Measurements from ENCODE around the gene AUTS2. TPM values are rescaled to one million over a fixed set of nuclear protein-coding genes. Genes with fewer than 3 reads are reported as not detected.

AUTS2 gene
- total RNA-seq, 1 experiment from 2014 or later: 38.5 TPM

- H3K4me1 ChIP-seq (ENCODE audit: low read length): peaks cover 29% of the 10 kb centered on the region
- no peaks in the 10 kb centered on the region for H4K20me1 ChIP-seq (ENCODE audit: insufficient read depth, low read depth, low read length)
Measured at GRCh38 chr7:70608229-70608628, 1010.0 kb downstream of the AUTS2 start.

GRCh38 chr7:70612811-70613210, 1014.5 kb downstream of the AUTS2 start:
- Histone ChIP-seq H2AFZ (ENCODE audit: low read length) (peak overlapping the region; percentile 7; the same call in 1 of the 2 replicates), H3K4me2 (ENCODE audit: low read depth, low read length, poor library complexity, severe bottlenecking) (peak overlapping the region; percentile 76), H4K20me1 (ENCODE audit: insufficient read depth, low read depth, low read length) (no peaks in the 10 kb centered on the region; the same call in 1 of the 2 replicates), H3K4me3 (ENCODE audit: low read length) (peak overlapping the region; percentile 61), H3K79me2 (ENCODE audit: low read length) (no peaks in the 10 kb centered on the region), H3K9me2 (replicated peaks; ENCODE audit: insufficient read depth, low read length) (no peaks in the 10 kb centered on the region), H3K36me3 (ENCODE audit: insufficient read depth, low read length) (no peaks in the 10 kb centered on the region), H3K9ac (ENCODE audit: low read length) (peak overlapping the region; percentile 70), H3K9me3 (ENCODE audit: low read length) (no peaks in the 10 kb centered on the region), H3K4me1 (ENCODE audit: low read length) (peaks cover 75% of the 10 kb centered on the region), H3K27ac (ENCODE audit: low read length) (peak overlapping the region; percentile 95), H3K27me3 (ENCODE audit: low read length) (no peaks in the 10 kb centered on the region)
- peak; percentile 85 for DNase-seq

More at GRCh38 chr7:70608229-70608628, 1010.0 kb downstream of the AUTS2 start:
- no peak overlapping the region for H3K4me3 ChIP-seq (ENCODE audit: low read length)
- H3K36me3 ChIP-seq (ENCODE audit: insufficient read depth, low read length): no peaks in the 10 kb centered on the region
- H2AFZ ChIP-seq (ENCODE audit: low read length): no peak overlapping the region
- no peaks in the 10 kb centered on the region for H3K79me2 ChIP-seq (ENCODE audit: low read length)
- H3K4me2 ChIP-seq (ENCODE audit: low read depth, low read length, poor library complexity, severe bottlenecking): no peak overlapping the region
- DNase-seq: no peak
- H3K27me3 ChIP-seq (ENCODE audit: low read length): 0 out of 2 replicates have a peak, but pooled peaks cover 2% of the 10 kb centered on the region
- no peak overlapping the region for H3K9ac ChIP-seq (ENCODE audit: low read length)
- H3K27ac ChIP-seq (ENCODE audit: low read length): no peak overlapping the region
- H3K9me2 ChIP-seq (replicated peaks; ENCODE audit: insufficient read depth, low read length): no peaks in the 10 kb centered on the region
- H3K9me3 ChIP-seq (ENCODE audit: low read length): no peaks in the 10 kb centered on the region

- DNase-seq: peak; percentile 97
- Histone ChIP-seq H3K9me3 (ENCODE audit: low read length) (no peaks in the 10 kb centered on the region), H3K9ac (ENCODE audit: low read length) (peak overlapping the region; percentile 70), H3K79me2 (ENCODE audit: low read length) (no peaks in the 10 kb centered on the region), H3K36me3 (ENCODE audit: insufficient read depth, low read length) (no peaks in the 10 kb centered on the region), H3K27me3 (ENCODE audit: low read length) (no peaks in the 10 kb centered on the region), H3K4me3 (ENCODE audit: low read length) (peak overlapping the region; percentile 61), H3K4me2 (ENCODE audit: low read depth, low read length, poor library complexity, severe bottlenecking) (peak overlapping the region; percentile 76), H2AFZ (ENCODE audit: low read length) (no peak overlapping the region), H3K4me1 (ENCODE audit: low read length) (peaks cover 86% of the 10 kb centered on the region), H4K20me1 (ENCODE audit: insufficient read depth, low read depth, low read length) (no peaks in the 10 kb centered on the region; the same call in 1 of the 2 replicates), H3K9me2 (replicated peaks; ENCODE audit: insufficient read depth, low read length) (no peaks in the 10 kb centered on the region), H3K27ac (ENCODE audit: low read length) (peak overlapping the region; percentile 95)
Measured at GRCh38 chr7:70614237-70615045, 1016.2 kb downstream of the AUTS2 start.

GRCh38 chr7:70615066-70615606, 1016.9 kb downstream of the AUTS2 start:
- no peaks in the 10 kb centered on the region for H3K79me2 ChIP-seq (ENCODE audit: low read length)
- H3K27me3 ChIP-seq (ENCODE audit: low read length): no peaks in the 10 kb centered on the region
- H3K36me3 ChIP-seq (ENCODE audit: insufficient read depth, low read length): no peaks in the 10 kb centered on the region
- H2AFZ ChIP-seq (ENCODE audit: low read length): no peak overlapping the region
- H3K9me3 ChIP-seq (ENCODE audit: low read length): no peaks in the 10 kb centered on the region
- peak overlapping the region; percentile 60 for H3K9ac ChIP-seq (ENCODE audit: low read length)
- no peaks in the 10 kb centered on the region for H3K9me2 ChIP-seq (replicated peaks; ENCODE audit: insufficient read depth, low read length)
- DNase-seq: peak; percentile 57
- H3K27ac ChIP-seq (ENCODE audit: low read length): peak overlapping the region; percentile 95
- peak overlapping the region; percentile 61 for H3K4me3 ChIP-seq (ENCODE audit: low read length)
- no peaks in the 10 kb centered on the region; the same call in 1 of the 2 replicates for H4K20me1 ChIP-seq (ENCODE audit: insufficient read depth, low read depth, low read length)
- peak overlapping the region; percentile 76 for H3K4me2 ChIP-seq (ENCODE audit: low read depth, low read length, poor library complexity, severe bottlenecking)
- H3K4me1 ChIP-seq (ENCODE audit: low read length): peaks cover 86% of the 10 kb centered on the region

GRCh38 chr7:70616211-70616610, 1017.9 kb downstream of the AUTS2 start:
- Histone ChIP-seq H3K4me2 (ENCODE audit: low read depth, low read length, poor library complexity, severe bottlenecking) (peak overlapping the region; percentile 76), H3K9me2 (replicated peaks; ENCODE audit: insufficient read depth, low read length) (no peaks in the 10 kb centered on the region), H4K20me1 (ENCODE audit: insufficient read depth, low read depth, low read length) (no peaks in the 10 kb centered on the region; the same call in 1 of the 2 replicates), H3K79me2 (ENCODE audit: low read length) (no peaks in the 10 kb centered on the region), H3K36me3 (ENCODE audit: insufficient read depth, low read length) (no peaks in the 10 kb centered on the region), H3K9ac (ENCODE audit: low read length) (peak overlapping the region; percentile 8), H3K27ac (ENCODE audit: low read length) (peak overlapping the region; percentile 95), H3K9me3 (ENCODE audit: low read length) (no peaks in the 10 kb centered on the region), H2AFZ (ENCODE audit: low read length) (no peak overlapping the region), H3K4me3 (ENCODE audit: low read length) (peak overlapping the region; percentile 19), H3K27me3 (ENCODE audit: low read length) (no peaks in the 10 kb centered on the region), H3K4me1 (ENCODE audit: low read length) (peaks cover 77% of the 10 kb centered on the region)
- peak; percentile 62 for DNase-seq

- Histone ChIP-seq H4K20me1 (ENCODE audit: insufficient read depth, low read depth, low read length) (no peaks in the 10 kb centered on the region; the same call in 1 of the 2 replicates), H3K27me3 (ENCODE audit: low read length) (no peaks in the 10 kb centered on the region), H3K9me2 (replicated peaks; ENCODE audit: insufficient read depth, low read length) (no peaks in the 10 kb centered on the region), H3K9me3 (ENCODE audit: low read length) (no peaks in the 10 kb centered on the region), H3K4me2 (ENCODE audit: low read depth, low read length, poor library complexity, severe bottlenecking) (peak overlapping the region; percentile 76), H3K4me3 (ENCODE audit: low read length) (peak overlapping the region; percentile 19; the same call in 1 of the 2 replicates), H3K4me1 (ENCODE audit: low read length) (peaks cover 71% of the 10 kb centered on the region), H3K27ac (ENCODE audit: low read length) (peak overlapping the region; percentile 95), H3K9ac (ENCODE audit: low read length) (no peak overlapping the region), H2AFZ (ENCODE audit: low read length) (no peak overlapping the region), H3K79me2 (ENCODE audit: low read length) (no peaks in the 10 kb centered on the region), H3K36me3 (ENCODE audit: insufficient read depth, low read length) (no peaks in the 10 kb centered on the region)
- peak; percentile 91 for DNase-seq
Measured at GRCh38 chr7:70616821-70617220, 1018.5 kb downstream of the AUTS2 start.

- H3K9me3 ChIP-seq (ENCODE audit: low read length): no peaks in the 10 kb centered on the region
- no peaks in the 10 kb centered on the region for H3K79me2 ChIP-seq (ENCODE audit: low read length)
- no peaks in the 10 kb centered on the region for H3K9me2 ChIP-seq (replicated peaks; ENCODE audit: insufficient read depth, low read length)
- H3K4me3 ChIP-seq (ENCODE audit: low read length): no peak overlapping the region
- H4K20me1 ChIP-seq (ENCODE audit: insufficient read depth, low read depth, low read length): no peaks in the 10 kb centered on the region; the same call in 1 of the 2 replicates
- H3K4me2 ChIP-seq (ENCODE audit: low read depth, low read length, poor library complexity, severe bottlenecking): peak overlapping the region; percentile 76
- no peak overlapping the region for H3K9ac ChIP-seq (ENCODE audit: low read length)
- no peaks in the 10 kb centered on the region for H3K36me3 ChIP-seq (ENCODE audit: insufficient read depth, low read length)
- H3K4me1 ChIP-seq (ENCODE audit: low read length): peaks cover 58% of the 10 kb centered on the region
- no peak overlapping the region for H3K27ac ChIP-seq (ENCODE audit: low read length)
- no peaks in the 10 kb centered on the region for H3K27me3 ChIP-seq (ENCODE audit: low read length)
- peak; percentile 52 for DNase-seq
- no peak overlapping the region for H2AFZ ChIP-seq (ENCODE audit: low read length)
Measured at GRCh38 chr7:70618020-70618551, 1019.8 kb downstream of the AUTS2 start.

GRCh38 chr7:70619130-70619529, 1020.9 kb downstream of the AUTS2 start:
- DNase-seq: no peak
- no peak overlapping the region for H3K4me3 ChIP-seq (ENCODE audit: low read length)
- H3K4me2 ChIP-seq (ENCODE audit: low read depth, low read length, poor library complexity, severe bottlenecking): no peak overlapping the region
- H3K9me3 ChIP-seq (ENCODE audit: low read length): no peaks in the 10 kb centered on the region
- no peaks in the 10 kb centered on the region for H3K79me2 ChIP-seq (ENCODE audit: low read length)
- peaks cover 55% of the 10 kb centered on the region for H3K4me1 ChIP-seq (ENCODE audit: low read length)
- H4K20me1 ChIP-seq (ENCODE audit: insufficient read depth, low read depth, low read length): no peaks in the 10 kb centered on the region; the same call in 1 of the 2 replicates
- no peaks in the 10 kb centered on the region for H3K36me3 ChIP-seq (ENCODE audit: insufficient read depth, low read length)
- no peak overlapping the region for H3K27ac ChIP-seq (ENCODE audit: low read length)
- no peak overlapping the region for H3K9ac ChIP-seq (ENCODE audit: low read length)
- no peaks in the 10 kb centered on the region for H3K27me3 ChIP-seq (ENCODE audit: low read length)
- H3K9me2 ChIP-seq (replicated peaks; ENCODE audit: insufficient read depth, low read length): no peaks in the 10 kb centered on the region
- H2AFZ ChIP-seq (ENCODE audit: low read length): no peak overlapping the region

Measured in Karpas-422 (cell line).